ENCODE measurements around the gene DTNB. TPM values are rescaled to one million over a fixed set of nuclear protein-coding genes. Genes with fewer than 3 reads are reported as not detected.
A peak's percentile ranks its signal among the peaks of the same experiment; 100 is the strongest.
"Not testable (repeated sequence)": the region's sequence is repeated elsewhere in the genome, so short reads cannot be mapped to it uniquely, and the experiment has no call there.

DTNB gene
- polyA plus RNA-seq (2012; ENCODE audit: low read depth, missing spikeins), result 43.0 TPM

DNA sequence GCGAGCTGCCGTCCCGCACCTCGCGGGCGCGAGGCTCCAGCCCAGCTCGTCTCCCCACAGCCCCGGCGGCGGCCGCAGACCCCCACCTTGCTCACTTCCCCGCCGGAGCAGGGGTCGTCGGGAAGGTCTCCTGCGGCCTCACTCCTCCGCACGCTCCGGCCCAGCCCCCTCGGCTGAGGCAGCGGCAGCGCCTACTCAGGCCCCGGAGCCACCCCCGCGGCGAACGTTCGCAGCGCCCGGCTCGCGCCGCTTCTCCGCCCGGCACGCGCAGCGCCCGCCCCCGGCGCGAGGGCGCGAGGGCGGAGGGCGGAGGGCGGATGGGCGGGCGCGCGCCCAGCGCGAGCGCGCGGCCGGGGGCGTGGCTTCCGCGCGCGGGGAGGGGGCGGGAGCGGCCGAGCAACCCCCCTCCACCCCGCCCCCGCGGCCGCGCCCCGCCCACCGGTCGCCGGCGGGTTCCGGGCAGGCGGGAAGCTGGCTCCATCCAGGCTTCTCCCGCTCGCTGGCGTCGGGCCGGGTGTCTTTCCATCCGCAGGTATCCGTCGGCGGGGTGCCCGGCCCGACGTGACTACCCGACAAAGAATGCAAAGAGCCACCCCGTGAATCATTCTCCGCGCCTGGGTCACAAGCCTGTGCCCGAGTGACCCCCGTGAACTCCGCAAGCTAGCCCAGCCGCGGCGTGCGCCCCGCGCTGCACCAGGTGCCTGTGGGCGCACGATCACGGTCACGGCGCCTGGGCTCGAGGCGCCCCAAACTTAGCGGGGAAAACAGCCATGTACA is at the start of gene DTNB:
TSS of gene DTNB (minus strand) at position 278 of the 777 bp plus-strand sequence. CDS start 20,917 bp downstream, outside the sequence.
- TF ChIP-seq POLR2A (IDR thresholded peaks at IDR 0.05; ENCODE audit: low read depth, low read length) (no peak), POU2F2 (IDR thresholded peaks at IDR 0.05; ENCODE audit: low read depth, low read length) (no peak), TAF1 (IDR thresholded peaks at IDR 0.05; ENCODE audit: low read depth, low read length) (no peak), POLR2AphosphoS5 (IDR thresholded peaks at IDR 0.05; ENCODE audit: low read depth, low read length) (no peak), PAX5 (IDR thresholded peaks at IDR 0.05; ENCODE audit: insufficient read depth, low read length, severe bottlenecking) (no peak), SPI1 (IDR thresholded peaks at IDR 0.05; ENCODE audit: low read depth, low read length) (no peak)
- DNase-seq (ENCODE audit: insufficient read length, low spot score), result peak; percentile 76
- peak; percentile 88 for FAIRE-seq

DNA sequence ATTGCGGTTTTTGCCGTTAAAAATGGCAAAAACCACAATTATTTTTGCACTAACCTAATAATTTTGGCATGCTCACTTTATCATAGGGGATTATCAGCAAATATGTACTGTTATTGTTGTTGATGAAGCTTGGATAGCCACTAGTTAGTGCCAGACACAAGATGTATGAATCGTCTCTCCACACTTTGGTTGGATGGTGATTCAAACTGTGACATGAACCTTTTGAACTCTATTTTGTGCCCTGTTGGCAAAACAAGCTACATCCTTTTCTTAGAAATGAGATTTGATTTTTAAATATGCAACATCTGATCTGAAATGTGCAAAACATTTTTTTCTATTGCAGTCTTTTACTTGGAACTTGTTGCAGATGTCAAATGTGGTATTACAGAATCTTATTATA is 48.8 kb upstream of the DTNB start:
- DNase-seq (ENCODE audit: insufficient read length, low spot score) (no peak), FAIRE-seq (no peak)
- TF ChIP-seq TAF1 (IDR thresholded peaks at IDR 0.05; ENCODE audit: low read depth, low read length), result no peak
- TF ChIP-seq POLR2AphosphoS5 (IDR thresholded peaks at IDR 0.05; ENCODE audit: low read depth, low read length), result no peak
- no peak for TF ChIP-seq POLR2A (IDR thresholded peaks at IDR 0.05; ENCODE audit: low read depth, low read length)
- no peak for TF ChIP-seq SPI1 (IDR thresholded peaks at IDR 0.05; ENCODE audit: low read depth, low read length)
- no peak for TF ChIP-seq PAX5 (IDR thresholded peaks at IDR 0.05; ENCODE audit: insufficient read depth, low read length, severe bottlenecking)
- TF ChIP-seq POU2F2 (IDR thresholded peaks at IDR 0.05; ENCODE audit: low read depth, low read length), result no peak

DNA sequence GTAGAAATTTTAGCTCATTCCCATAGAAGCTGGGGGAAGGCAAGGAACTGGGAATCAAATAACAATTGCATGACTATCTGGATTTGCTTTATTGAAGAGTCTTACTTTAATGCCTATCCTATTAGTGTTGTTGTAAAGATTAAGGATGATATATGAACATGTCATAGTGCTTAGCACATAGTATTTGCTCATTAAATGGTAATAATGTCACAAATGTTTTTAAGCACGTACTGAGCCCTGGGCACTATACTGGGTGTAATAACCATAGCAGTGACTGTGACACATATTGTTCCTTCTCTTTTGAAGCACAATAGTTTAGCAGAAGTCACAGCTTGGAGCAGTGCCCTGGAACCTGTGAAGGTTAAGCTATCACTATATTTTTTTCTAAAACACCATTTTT is 47.2 kb upstream of the DTNB start:
- DNase-seq (ENCODE audit: insufficient read length, low spot score) (no peak), FAIRE-seq (no peak)
- TF ChIP-seq SPI1 (IDR thresholded peaks at IDR 0.05; ENCODE audit: low read depth, low read length) (no peak), PAX5 (IDR thresholded peaks at IDR 0.05; ENCODE audit: insufficient read depth, low read length, severe bottlenecking) (no peak), POLR2A (IDR thresholded peaks at IDR 0.05; ENCODE audit: low read depth, low read length) (no peak), TAF1 (IDR thresholded peaks at IDR 0.05; ENCODE audit: low read depth, low read length) (no peak), POLR2AphosphoS5 (IDR thresholded peaks at IDR 0.05; ENCODE audit: low read depth, low read length) (no peak), POU2F2 (IDR thresholded peaks at IDR 0.05; ENCODE audit: low read depth, low read length) (no peak)

DNA sequence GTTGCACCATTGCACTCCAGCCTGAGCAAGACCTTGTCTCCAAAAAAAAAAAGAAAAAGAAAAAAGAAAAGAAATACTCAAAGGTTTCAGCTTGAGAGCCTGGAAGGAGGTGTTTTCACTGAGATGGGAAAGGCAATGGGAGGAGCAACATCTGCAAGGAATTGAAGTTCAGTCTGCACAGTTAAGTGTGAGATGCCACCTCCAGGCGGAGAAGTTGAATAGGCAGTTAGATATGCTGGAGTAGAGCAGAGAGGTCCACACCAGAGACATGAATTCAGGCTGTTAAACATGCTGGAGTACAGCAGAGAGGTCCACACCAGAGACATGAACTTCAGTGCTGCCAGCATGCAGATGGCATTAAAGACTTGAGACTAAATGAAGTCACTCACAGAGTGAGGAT is 41.4 kb upstream of the DTNB start:
- no peak for DNase-seq (ENCODE audit: insufficient read length, low spot score)
- TF ChIP-seq POLR2A (IDR thresholded peaks at IDR 0.05; ENCODE audit: low read depth, low read length) (no peak), TAF1 (IDR thresholded peaks at IDR 0.05; ENCODE audit: low read depth, low read length) (no peak), SPI1 (IDR thresholded peaks at IDR 0.05; ENCODE audit: low read depth, low read length) (no peak), POU2F2 (IDR thresholded peaks at IDR 0.05; ENCODE audit: low read depth, low read length) (no peak), POLR2AphosphoS5 (IDR thresholded peaks at IDR 0.05; ENCODE audit: low read depth, low read length) (no peak), PAX5 (IDR thresholded peaks at IDR 0.05; ENCODE audit: insufficient read depth, low read length, severe bottlenecking) (no peak)
- FAIRE-seq, result no peak

DNA sequence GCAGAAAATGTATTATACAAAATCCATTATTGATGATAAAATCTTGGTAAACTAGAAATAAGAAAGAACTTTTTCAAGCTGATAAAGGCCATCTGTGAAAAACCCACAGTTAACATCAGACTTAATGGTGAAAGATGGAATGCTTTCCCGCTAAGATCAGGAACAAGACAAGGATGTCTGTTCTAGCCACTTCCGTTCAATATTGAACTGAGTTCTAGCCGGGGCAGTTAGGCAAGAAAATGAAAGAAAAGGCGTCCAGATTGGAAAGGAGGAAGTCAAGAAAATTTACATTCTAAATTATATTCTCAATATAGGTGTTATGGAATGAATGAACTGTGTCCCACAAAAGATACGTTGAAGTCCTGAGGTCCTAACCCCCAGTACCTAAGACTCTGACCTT is 39.1 kb upstream of the DTNB start:
- FAIRE-seq (no peak), DNase-seq (ENCODE audit: insufficient read length, low spot score) (no peak)
- TF ChIP-seq POLR2AphosphoS5 (IDR thresholded peaks at IDR 0.05; ENCODE audit: low read depth, low read length) (no peak), POLR2A (IDR thresholded peaks at IDR 0.05; ENCODE audit: low read depth, low read length) (no peak), TAF1 (IDR thresholded peaks at IDR 0.05; ENCODE audit: low read depth, low read length) (no peak), POU2F2 (IDR thresholded peaks at IDR 0.05; ENCODE audit: low read depth, low read length) (no peak), SPI1 (IDR thresholded peaks at IDR 0.05; ENCODE audit: low read depth, low read length) (no peak), PAX5 (IDR thresholded peaks at IDR 0.05; ENCODE audit: insufficient read depth, low read length, severe bottlenecking) (no peak)

DNA sequence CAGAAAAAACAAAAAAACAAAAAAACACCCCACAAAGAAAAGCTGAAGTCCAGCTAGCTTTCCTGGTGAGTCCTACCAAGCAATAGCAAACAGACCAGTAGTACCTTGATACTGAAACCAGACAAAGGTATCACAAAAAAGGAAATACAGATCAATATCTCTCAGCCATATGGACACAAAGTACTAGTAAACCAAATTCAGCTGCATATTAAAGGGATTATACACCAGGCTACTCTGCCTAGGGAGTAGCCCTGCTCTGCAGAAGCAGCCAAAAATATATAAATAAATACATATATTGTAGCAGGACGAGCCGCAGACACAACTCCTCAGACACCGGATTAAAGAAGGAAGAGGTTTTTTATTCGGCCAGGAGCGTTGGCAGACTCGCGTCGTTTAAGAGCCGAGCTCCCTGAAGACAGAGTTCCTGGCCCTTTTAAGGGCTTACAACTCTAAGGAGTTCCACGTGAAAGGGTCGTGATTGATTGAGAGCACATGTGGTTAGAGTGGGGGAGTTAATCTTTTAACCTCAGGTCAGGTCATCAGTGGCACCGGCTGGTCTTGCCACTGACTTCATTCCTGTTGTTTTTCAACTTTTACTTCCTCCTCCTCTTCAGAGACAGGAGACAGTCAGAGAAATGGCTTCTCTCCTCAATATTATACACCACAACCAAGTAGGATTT is 38.4 kb upstream of the DTNB start:
- TF ChIP-seq SPI1 (IDR thresholded peaks at IDR 0.05; ENCODE audit: low read depth, low read length) (no peak), POLR2A (IDR thresholded peaks at IDR 0.05; ENCODE audit: low read depth, low read length) (no peak), TAF1 (IDR thresholded peaks at IDR 0.05; ENCODE audit: low read depth, low read length) (no peak), PAX5 (IDR thresholded peaks at IDR 0.05; ENCODE audit: insufficient read depth, low read length, severe bottlenecking) (no peak), POLR2AphosphoS5 (IDR thresholded peaks at IDR 0.05; ENCODE audit: low read depth, low read length) (no peak), POU2F2 (IDR thresholded peaks at IDR 0.05; ENCODE audit: low read depth, low read length) (no peak)
- FAIRE-seq, result no peak
- DNase-seq (ENCODE audit: insufficient read length, low spot score), result no peak

DNA sequence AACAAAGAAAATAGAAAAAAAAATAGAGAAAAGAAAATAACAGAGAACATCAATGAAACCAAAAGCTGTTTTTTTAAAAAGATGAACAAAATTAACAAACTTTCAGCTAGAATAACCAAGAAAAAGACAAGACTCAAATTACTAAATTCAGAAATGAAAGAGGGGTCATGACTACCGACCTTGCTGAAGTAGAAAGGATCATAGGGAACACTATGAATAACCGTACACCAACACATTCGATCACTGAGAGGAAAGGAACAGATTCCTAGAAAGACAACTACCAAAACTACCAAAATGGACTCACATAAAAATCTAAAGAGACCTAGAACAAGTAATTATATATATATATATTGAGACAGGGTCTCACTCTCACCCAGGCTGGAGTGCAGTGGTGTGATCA is 37.4 kb upstream of the DTNB start:
- FAIRE-seq (no peak), DNase-seq (ENCODE audit: insufficient read length, low spot score) (no peak)
- TF ChIP-seq TAF1 (IDR thresholded peaks at IDR 0.05; ENCODE audit: low read depth, low read length), result no peak
- no peak for TF ChIP-seq POLR2A (IDR thresholded peaks at IDR 0.05; ENCODE audit: low read depth, low read length)
- TF ChIP-seq PAX5 (IDR thresholded peaks at IDR 0.05; ENCODE audit: insufficient read depth, low read length, severe bottlenecking), result no peak
- TF ChIP-seq SPI1 (IDR thresholded peaks at IDR 0.05; ENCODE audit: low read depth, low read length), result no peak

DNA sequence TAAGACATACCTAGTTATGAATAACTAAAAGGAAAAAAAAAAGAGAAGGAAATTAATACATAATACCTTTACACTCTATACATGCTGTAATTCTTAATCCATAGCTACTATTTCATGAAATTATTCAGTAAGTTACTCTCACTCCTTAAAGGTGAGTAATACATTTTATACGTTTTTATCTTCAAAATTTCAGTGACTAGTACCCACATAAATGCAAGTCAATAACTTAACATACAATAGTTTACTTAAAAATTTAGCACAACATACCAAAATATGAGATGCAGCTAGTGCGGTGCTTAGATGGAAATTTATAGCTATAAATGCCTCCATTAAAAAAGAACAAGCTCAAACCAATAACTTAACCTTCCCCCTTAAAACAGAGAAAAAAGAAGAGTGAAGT is 36.0 kb upstream of the DTNB start:
- DNase-seq (ENCODE audit: insufficient read length, low spot score) (no peak), FAIRE-seq (no peak)
- TF ChIP-seq PAX5 (IDR thresholded peaks at IDR 0.05; ENCODE audit: insufficient read depth, low read length, severe bottlenecking) (no peak), POLR2A (IDR thresholded peaks at IDR 0.05; ENCODE audit: low read depth, low read length) (no peak), POLR2AphosphoS5 (IDR thresholded peaks at IDR 0.05; ENCODE audit: low read depth, low read length) (no peak), POU2F2 (IDR thresholded peaks at IDR 0.05; ENCODE audit: low read depth, low read length) (no peak), TAF1 (IDR thresholded peaks at IDR 0.05; ENCODE audit: low read depth, low read length) (no peak), SPI1 (IDR thresholded peaks at IDR 0.05; ENCODE audit: low read depth, low read length) (no peak)

DNA sequence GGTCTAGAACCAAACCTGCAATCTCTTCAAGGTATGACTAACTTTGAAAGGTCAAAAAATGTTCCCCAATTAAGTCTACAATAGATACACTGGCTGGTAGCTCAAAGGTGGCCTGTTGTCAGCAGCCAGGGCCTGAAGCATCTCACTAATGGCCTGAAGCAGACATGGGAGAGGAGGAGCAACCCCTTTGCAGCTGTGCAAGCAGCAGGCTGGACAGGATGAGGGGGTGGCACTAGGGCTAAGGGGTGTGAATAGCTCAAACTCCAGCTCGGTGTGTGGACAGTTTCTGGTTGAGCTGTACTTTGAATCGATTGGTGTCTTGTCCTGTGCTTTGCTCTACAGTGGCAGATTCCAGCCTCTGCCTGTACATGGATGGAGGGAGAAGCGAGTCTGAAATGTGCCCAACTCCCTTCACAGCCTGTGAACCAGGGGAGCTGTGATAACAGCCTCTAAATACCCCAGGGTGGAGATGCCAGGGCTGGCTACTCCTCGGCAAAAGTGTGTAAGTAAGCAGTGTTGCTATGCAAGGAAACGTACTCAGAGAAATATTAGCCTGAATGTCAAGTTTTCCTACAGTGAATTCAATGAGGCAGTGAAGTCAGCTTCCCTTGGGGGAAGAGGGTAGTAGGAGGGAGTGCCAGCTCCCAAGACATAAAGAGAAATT is 34.7 kb upstream of the DTNB start:
- FAIRE-seq (no peak), DNase-seq (ENCODE audit: insufficient read length, low spot score) (no peak)
- no peak for TF ChIP-seq TAF1 (IDR thresholded peaks at IDR 0.05; ENCODE audit: low read depth, low read length)
- TF ChIP-seq POLR2A (IDR thresholded peaks at IDR 0.05; ENCODE audit: low read depth, low read length), result no peak
- no peak for TF ChIP-seq SPI1 (IDR thresholded peaks at IDR 0.05; ENCODE audit: low read depth, low read length)
- TF ChIP-seq PAX5 (IDR thresholded peaks at IDR 0.05; ENCODE audit: insufficient read depth, low read length, severe bottlenecking), result no peak
- no peak for TF ChIP-seq POU2F2 (IDR thresholded peaks at IDR 0.05; ENCODE audit: low read depth, low read length)
- no peak for TF ChIP-seq POLR2AphosphoS5 (IDR thresholded peaks at IDR 0.05; ENCODE audit: low read depth, low read length)

DNA sequence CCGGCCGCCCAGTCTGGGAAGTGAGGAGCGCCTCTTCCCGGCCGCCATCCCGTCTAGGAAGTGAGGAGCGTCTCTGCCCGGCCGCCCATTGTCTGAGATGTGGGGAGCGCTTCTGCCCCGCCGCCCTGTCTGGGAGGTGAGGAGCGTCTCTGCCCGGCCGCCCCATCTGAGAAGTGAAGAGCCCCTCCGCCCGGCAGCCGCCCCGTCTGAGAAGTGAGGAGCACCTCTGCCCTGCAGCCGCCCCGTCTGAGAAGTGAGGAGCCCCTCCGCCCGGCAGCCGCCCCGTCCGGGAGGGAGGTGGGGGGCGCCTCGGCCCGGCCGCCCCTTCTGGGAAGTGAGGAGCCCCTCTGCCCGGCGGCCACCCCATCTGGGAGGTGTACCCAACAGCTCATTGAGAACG is 32.2 kb upstream of the DTNB start:
- FAIRE-seq; DNase-seq (ENCODE audit: insufficient read length, low spot score): not testable (repeated sequence)

Measured in GM12891 (cell line).